ENCODE data around the gene CLPTM1L. TPM values are rescaled to one million over a fixed set of nuclear protein-coding genes. Genes with fewer than 3 reads are reported as not detected.
A peak's percentile ranks its signal among the peaks of the same experiment; 100 is the strongest.

Gene CLPTM1L
- total and polyA plus RNA-seq, 9 of the 15 experiments (the other 6 are each of a cell fraction or from before 2014, with no cell fraction given), result 3.5 to 217 (median 177) TPM

DNA sequence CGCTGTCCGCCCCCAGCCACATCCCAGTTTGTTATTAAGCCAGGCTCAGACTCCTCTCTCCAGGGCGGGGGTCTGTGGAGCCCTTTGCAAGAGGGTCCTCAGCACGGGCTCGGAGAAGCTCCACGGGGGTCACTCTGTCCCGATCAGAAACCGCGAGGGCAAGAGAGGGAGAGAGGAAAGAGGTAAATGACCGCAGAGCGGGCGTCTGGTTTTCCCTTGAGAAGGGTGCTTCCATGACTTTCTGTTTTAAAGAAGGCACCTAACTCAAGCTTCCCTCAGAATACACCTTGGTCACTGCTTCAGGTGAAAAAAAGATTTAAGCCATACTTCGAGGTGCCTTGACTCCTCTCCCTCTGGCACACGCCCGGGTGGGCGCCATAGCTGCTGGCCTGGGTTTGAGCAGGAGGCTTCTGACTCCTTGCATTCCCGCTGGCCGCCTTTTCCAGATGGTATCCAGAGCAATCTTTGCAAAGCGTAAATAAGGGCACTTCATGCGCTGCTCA, 44.3 kb downstream of the CLPTM1L start:
- ATAC-seq (no peak), DNase-seq (ENCODE audit: extremely low read depth in 1 of 4, low spot score in 3 of 4) (no peak), FAIRE-seq (no peak)
- in situ Hi-C loops (cut with MboI) (no loop called here), intact Hi-C loops (cut with micrococcal nuclease) (no loop called here)
- WGBS (ENCODE audit: insufficient coverage, low coverage, missing lambda C conversion rate), result 13% methylated on average over 20 of the region's 20 CpGs
- Histone ChIP-seq H2AFZ (ENCODE audit: low read depth, low read length) (no peak overlapping the region), H3K4me2 (ENCODE audit: insufficient read depth, low read length) (no peak overlapping the region), H3K9ac (ENCODE audit: insufficient read depth in 1 of 2, low read depth in 2 of 2, low read length in 2 of 2) (0 out of 4 replicates have a peak overlapping the region, but pooled peaks of 1 of the 2 experiments have one; percentile 29), H3K36me3 (ENCODE audit: control insufficient read depth, insufficient read depth, low read length) (no peaks in the 10 kb centered on the region), H3K79me2 (ENCODE audit: control insufficient read depth, insufficient read depth, low read length) (no peaks in the 10 kb centered on the region), H3K27ac (ENCODE audit: extremely low read depth, low read depth, low read length) (no peak overlapping the region), H3K4me1 (replicated peaks in 1 of 2; ENCODE audit: control insufficient read depth in 2 of 2, insufficient read depth in 2 of 2, low read length in 2 of 2) (peaks cover 0 to 9% of the 10 kb centered on the region in 2 experiments; a peak in 1 of 5 replicates), H3K9me3 (replicated peaks; ENCODE audit: control insufficient read depth, insufficient read depth, low read depth, low read length) (no peaks in the 10 kb centered on the region), H3K27me3 (ENCODE audit: control insufficient read depth in 2 of 2, insufficient read depth in 2 of 2, low read length in 2 of 2) (peaks cover 41 to 54% of the 10 kb centered on the region in 2 experiments), H3K4me3 (no peak overlapping the region), H4K20me1 (replicated peaks; ENCODE audit: control insufficient read depth, insufficient read depth, low read length) (no peaks in the 10 kb centered on the region; the same call in 1 of the 2 replicates), H3K9me1 (ENCODE audit: control insufficient read depth, insufficient read depth, low read length) (no peaks in the 10 kb centered on the region)
- no peak for TF ChIP-seq OTX1 (CRISPR knock-in tag; IDR thresholded peaks at IDR 0.05)
- peak; percentile 58 for TF ChIP-seq CBX2 (IDR thresholded peaks at IDR 0.05; ENCODE audit: insufficient read depth, low read length, poor library complexity, severe bottlenecking)
- ChIA-PET POLR2A (no interaction called here), CTCF (ENCODE audit: low intra/inter-chr PET ratio) (no interaction called here)
- no TSS peak for BruUV-seq (replicated peaks)

DNA sequence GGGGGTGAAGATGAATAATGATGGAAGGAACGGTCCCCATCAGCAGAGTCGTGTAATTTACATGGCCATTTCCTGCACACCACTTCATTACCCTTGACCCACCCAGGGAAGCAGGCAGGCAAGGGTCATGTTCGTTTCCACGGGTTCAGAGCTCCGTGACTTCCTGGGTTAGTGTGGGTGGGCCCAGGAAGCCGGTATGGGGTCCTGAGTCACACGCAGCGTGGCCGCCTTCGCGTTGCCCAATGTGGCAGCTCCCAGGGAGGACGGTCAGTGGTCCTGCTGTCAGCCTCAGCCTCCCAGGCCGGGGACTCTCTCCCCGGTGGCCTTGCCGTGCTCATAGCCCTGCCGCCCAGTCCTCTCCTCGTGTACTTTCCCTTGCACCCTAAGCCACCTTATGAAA, 44.9 kb downstream of the CLPTM1L start:
- H3K27ac ChIP-seq (ENCODE audit: extremely low read depth, low read depth, low read length), result no peak overlapping the region
- peaks cover 0 to 16% of the 10 kb centered on the region in 2 experiments; a peak in 2 of 5 replicates for H3K4me1 ChIP-seq (replicated peaks in 1 of 2; ENCODE audit: control insufficient read depth in 2 of 2, insufficient read depth in 2 of 2, low read length in 2 of 2)
- H3K27me3 ChIP-seq (ENCODE audit: control insufficient read depth in 2 of 2, insufficient read depth in 2 of 2, low read length in 2 of 2), result peaks cover 45 to 54% of the 10 kb centered on the region in 2 experiments
- H3K4me3 ChIP-seq, result no peak overlapping the region
- no peak overlapping the region for H2AFZ ChIP-seq (ENCODE audit: low read depth, low read length)
- WGBS (ENCODE audit: insufficient coverage, low coverage, missing lambda C conversion rate), result 16% methylated on average over 17 of the region's 17 CpGs
- CTCF ChIA-PET (ENCODE audit: low intra/inter-chr PET ratio), result no interaction called here
- H4K20me1 ChIP-seq (replicated peaks; ENCODE audit: control insufficient read depth, insufficient read depth, low read length), result no peaks in the 10 kb centered on the region; the same call in 1 of the 2 replicates
- H3K9me1 ChIP-seq (ENCODE audit: control insufficient read depth, insufficient read depth, low read length), result no peaks in the 10 kb centered on the region
- FAIRE-seq, result no peak
- no peaks in the 10 kb centered on the region for H3K36me3 ChIP-seq (ENCODE audit: control insufficient read depth, insufficient read depth, low read length)
- H3K9ac ChIP-seq (ENCODE audit: insufficient read depth in 1 of 2, low read depth in 2 of 2, low read length in 2 of 2), result no peak overlapping the region; a peak in 1 of 4 replicates
- H3K4me2 ChIP-seq (ENCODE audit: insufficient read depth, low read length), result no peak overlapping the region
- H3K79me2 ChIP-seq (ENCODE audit: control insufficient read depth, insufficient read depth, low read length), result no peaks in the 10 kb centered on the region
- peak; percentile 8; the same call in 2 of the 3 replicates for ATAC-seq
- no peaks in the 10 kb centered on the region for H3K9me3 ChIP-seq (replicated peaks; ENCODE audit: control insufficient read depth, insufficient read depth, low read depth, low read length)
- no TSS peak for BruUV-seq (replicated peaks)
- in situ Hi-C loops (cut with MboI) (no loop called here), intact Hi-C loops (cut with micrococcal nuclease) (no loop called here)
- POLR2A ChIA-PET, result interaction anchor here (1.2 kb wide), 1 partner anchor 12 kb away, joined by 4 read pairs; no protein-coding TSS in a partner anchor
- DNase-seq (ENCODE audit: extremely low read depth in 1 of 4, low spot score in 3 of 4), result no peak
- TF ChIP-seq ZNF384 (IDR thresholded peaks at IDR 0.05; ENCODE audit: low read depth, low read length), result no peak
- no peak for TF ChIP-seq GTF2A2 (tag; IDR thresholded peaks at IDR 0.05)
- TF ChIP-seq ZNF76 (CRISPR knock-in tag; IDR thresholded peaks at IDR 0.05; ENCODE audit: borderline replicate concordance), result no peak
- TF ChIP-seq ZNF184 (CRISPR knock-in tag; IDR thresholded peaks at IDR 0.05), result no peak
- no peak for TF ChIP-seq KLF13 (tag; IDR thresholded peaks at IDR 0.05; ENCODE audit: borderline replicate concordance, low read depth)
- TF ChIP-seq CCAR2 (IDR thresholded peaks at IDR 0.05; ENCODE audit: low read depth, low read length), result no peak
- no peak for TF ChIP-seq ZNF23 (CRISPR knock-in tag; IDR thresholded peaks at IDR 0.05)
- TF ChIP-seq, protein P1, sequence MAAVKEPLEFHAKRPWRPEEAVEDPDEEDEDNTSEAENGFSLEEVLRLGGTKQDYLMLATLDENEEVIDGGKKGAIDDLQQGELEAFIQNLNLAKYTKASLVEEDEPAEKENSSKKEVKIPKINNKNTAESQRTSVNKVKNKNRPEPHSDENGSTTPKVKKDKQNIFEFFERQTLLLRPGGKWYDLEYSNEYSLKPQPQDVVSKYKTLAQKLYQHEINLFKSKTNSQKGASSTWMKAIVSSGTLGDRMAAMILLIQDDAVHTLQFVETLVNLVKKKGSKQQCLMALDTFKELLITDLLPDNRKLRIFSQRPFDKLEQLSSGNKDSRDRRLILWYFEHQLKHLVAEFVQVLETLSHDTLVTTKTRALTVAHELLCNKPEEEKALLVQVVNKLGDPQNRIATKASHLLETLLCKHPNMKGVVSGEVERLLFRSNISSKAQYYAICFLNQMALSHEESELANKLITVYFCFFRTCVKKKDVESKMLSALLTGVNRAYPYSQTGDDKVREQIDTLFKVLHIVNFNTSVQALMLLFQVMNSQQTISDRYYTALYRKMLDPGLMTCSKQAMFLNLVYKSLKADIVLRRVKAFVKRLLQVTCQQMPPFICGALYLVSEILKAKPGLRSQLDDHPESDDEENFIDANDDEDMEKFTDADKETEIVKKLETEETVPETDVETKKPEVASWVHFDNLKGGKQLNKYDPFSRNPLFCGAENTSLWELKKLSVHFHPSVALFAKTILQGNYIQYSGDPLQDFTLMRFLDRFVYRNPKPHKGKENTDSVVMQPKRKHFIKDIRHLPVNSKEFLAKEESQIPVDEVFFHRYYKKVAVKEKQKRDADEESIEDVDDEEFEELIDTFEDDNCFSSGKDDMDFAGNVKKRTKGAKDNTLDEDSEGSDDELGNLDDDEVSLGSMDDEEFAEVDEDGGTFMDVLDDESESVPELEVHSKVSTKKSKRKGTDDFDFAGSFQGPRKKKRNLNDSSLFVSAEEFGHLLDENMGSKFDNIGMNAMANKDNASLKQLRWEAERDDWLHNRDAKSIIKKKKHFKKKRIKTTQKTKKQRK (IDR thresholded peaks at IDR 0.05; ENCODE audit: borderline replicate concordance, low read depth, low read length), result no peak
- TF ChIP-seq, protein P2, sequence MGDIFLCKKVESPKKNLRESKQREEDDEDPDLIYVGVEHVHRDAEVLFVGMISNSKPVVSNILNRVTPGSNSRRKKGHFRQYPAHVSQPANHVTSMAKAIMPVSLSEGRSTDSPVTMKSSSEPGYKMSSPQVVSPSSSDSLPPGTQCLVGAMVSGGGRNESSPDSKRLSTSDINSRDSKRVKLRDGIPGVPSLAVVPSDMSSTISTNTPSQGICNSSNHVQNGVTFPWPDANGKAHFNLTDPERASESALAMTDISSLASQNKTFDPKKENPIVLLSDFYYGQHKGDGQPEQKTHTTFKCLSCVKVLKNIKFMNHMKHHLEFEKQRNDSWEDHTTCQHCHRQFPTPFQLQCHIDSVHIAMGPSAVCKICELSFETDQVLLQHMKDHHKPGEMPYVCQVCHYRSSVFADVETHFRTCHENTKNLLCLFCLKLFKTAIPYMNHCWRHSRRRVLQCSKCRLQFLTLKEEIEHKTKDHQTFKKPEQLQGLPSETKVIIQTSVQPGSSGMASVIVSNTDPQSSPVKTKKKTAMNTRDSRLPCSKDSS (IDR thresholded peaks at IDR 0.05; ENCODE audit: low read depth, partially characterized antibody), result no peak

Measured in K562 (cell line).